BE2C (cell line): ENCODE data around the gene TMEM31.

Experiments
- DNase-seq: peaks from one replicate; pipeline ENCODE4 v3.0.0-alpha.2; 2020
- H3K27me3 ChIP-seq: fragments of 250-450 bp; sonication (Bioruptor Pico); 2 replicates; pipeline ENCODE4 v1.5.1; 2020; ENCODE audit warnings: mild to moderate bottlenecking
- H3K36me3 ChIP-seq: fragments of 250-450 bp; sonication (Bioruptor Pico); 2 replicates; pipeline ENCODE4 v1.5.1; 2020; ENCODE audit warnings: mild to moderate bottlenecking
- H3K4me1 ChIP-seq: fragments of 250-450 bp; sonication (Bioruptor Pico); 2 replicates; pipeline ENCODE4 v1.5.1; 2020
- H3K4me3 ChIP-seq: 2 replicates; pipeline ENCODE4 v1.5.1; 2011; ENCODE audit warnings: low read depth, low read length
- H3K9me3 ChIP-seq: fragments of 250-450 bp; sonication (Bioruptor Pico); 2 replicates; pipeline ENCODE4 v1.5.1; 2020
- TF ChIP-seq, protein P1 (sequence below): IDR thresholded peaks from 2 replicates; pipeline ENCODE4 v1.5.1; 2012; ENCODE audit warnings: mild to moderate bottlenecking, low read depth, low read length

The TMEM31 gene

DNA sequence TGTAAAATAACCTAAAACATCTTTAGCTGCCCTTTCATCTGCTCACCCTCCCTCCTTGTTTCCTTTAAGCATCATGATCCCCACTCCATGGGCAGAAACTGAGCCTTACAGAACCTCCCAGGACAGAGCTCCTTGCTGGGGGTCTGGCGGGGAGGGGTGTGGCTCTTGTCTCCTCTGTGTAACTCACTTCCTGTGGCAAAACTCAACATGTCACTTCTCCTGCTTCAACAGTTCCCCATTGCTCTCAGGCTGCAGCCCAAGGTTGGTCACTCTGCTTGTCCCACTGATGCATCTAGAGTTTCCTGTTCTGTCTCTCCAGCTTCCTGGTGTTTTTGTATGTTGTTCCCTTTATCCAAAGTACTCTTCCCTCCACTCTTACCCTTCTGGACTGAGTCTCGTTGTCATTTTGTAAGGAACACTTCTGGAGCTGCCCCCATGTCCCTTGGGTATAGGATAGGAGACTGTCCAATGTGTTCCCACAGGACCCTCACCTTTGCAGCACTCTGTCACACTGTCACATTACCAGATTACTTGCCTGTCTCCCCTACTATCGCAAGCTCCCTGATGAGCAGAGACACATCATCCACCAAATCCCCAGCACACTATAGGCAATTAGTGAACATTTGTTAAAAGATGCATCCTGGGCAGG is 19.6 kb downstream of the TMEM31 start:
- no peak for DNase-seq
- Histone ChIP-seq H3K36me3 (no peaks in the 10 kb centered on the region), H3K4me3 (no peak overlapping the region), H3K27me3 (no peaks in the 10 kb centered on the region), H3K4me1 (peaks cover 13% of the 10 kb centered on the region), H3K9me3 (no peaks in the 10 kb centered on the region)
- TF ChIP-seq, protein P1, sequence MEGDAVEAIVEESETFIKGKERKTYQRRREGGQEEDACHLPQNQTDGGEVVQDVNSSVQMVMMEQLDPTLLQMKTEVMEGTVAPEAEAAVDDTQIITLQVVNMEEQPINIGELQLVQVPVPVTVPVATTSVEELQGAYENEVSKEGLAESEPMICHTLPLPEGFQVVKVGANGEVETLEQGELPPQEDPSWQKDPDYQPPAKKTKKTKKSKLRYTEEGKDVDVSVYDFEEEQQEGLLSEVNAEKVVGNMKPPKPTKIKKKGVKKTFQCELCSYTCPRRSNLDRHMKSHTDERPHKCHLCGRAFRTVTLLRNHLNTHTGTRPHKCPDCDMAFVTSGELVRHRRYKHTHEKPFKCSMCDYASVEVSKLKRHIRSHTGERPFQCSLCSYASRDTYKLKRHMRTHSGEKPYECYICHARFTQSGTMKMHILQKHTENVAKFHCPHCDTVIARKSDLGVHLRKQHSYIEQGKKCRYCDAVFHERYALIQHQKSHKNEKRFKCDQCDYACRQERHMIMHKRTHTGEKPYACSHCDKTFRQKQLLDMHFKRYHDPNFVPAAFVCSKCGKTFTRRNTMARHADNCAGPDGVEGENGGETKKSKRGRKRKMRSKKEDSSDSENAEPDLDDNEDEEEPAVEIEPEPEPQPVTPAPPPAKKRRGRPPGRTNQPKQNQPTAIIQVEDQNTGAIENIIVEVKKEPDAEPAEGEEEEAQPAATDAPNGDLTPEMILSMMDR: no peak

DNA sequence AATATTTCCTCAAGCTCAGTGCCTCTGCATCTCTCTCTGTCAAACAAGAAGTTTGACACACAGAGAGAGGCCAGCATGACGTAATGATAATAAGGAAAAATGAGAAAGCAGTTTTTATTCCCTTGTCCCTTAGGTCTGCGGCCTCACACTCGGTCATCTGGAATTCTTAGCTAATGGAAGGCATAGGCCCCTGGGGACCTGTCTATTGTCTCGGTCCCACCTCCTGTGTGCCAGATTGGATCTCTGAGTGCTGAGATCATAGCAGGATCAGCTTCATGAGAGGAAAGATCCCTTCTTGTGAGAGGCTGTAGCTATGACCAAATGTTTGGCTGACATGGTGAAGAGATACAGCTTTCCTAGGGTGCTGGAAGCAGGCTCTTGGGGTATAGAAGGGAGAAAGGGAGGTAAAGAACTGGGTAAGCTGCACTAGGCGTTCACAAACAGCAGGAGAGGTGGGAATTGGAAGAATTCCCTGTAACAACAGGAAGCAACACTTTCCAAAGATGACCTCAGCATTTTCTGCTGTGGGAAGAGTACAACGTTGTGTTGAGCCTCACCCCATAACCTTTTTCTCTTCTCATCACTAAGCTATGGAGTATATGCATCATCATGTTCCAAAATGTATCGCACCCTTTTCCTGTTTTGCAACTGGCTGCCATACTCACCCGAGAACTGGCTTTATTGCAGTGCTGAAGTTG is 20.2 kb downstream of the TMEM31 start:
- Histone ChIP-seq H3K9me3 (no peaks in the 10 kb centered on the region), H3K4me3 (no peak overlapping the region), H3K4me1 (peaks cover 13% of the 10 kb centered on the region), H3K27me3 (no peaks in the 10 kb centered on the region), H3K36me3 (no peaks in the 10 kb centered on the region)
- TF ChIP-seq, protein P1: no peak
- peak; percentile 50 for DNase-seq

DNA sequence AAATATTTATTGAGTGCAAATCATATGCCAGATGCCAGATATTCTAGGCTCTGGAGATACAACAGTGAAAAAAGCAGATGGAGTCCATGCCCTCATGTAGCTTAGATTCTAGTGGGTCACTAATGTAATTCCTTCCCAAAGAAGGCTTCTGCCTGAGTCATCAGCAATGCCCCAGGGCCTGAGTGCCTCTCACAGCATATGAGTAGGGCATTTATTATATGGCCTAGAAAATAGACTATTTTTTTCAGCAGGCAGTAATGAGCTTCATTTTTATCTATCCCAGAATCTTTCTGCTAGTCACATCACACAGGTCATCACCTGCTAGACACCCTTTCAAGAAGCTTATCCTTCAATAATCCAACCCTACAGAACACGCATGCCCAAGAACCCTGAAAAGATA is 22.3 kb downstream of the TMEM31 start:
- Histone ChIP-seq H3K36me3 (no peaks in the 10 kb centered on the region), H3K4me3 (no peak overlapping the region), H3K4me1 (peaks cover 13% of the 10 kb centered on the region), H3K9me3 (no peaks in the 10 kb centered on the region), H3K27me3 (no peaks in the 10 kb centered on the region)
- peak; percentile 12 for DNase-seq
- TF ChIP-seq, protein P1: no peak

DNA sequence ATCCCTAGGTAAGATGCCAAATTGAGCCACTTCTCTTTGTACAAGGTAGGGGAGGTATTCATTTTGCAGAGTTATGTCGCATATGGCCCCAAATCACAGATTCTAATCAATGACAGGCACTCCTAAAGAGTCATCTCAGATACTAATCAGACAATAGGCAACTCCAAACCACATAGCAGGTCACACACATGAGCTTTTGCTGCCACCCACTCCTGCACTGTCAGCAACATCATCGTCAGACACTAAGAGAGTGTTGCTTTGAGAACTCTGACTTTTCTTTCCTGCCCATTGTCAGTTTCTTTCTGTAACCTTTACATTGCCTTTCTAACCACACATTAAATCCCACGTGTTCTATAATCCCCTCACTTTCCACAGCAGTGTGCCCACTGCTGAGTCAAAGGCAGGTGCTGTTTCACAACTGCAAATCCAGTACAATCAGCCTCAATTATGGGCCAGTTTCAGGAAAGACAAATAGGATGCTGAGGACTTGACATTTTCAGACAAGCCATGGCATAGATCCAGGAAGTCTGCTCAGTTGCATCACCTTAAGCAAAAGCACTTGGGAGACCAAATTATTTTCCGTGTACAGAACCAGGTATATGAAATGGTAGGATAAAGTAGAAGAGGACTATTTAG is 23.5 kb downstream of the TMEM31 start:
- Histone ChIP-seq H3K4me1 (peaks cover 13% of the 10 kb centered on the region), H3K27me3 (no peaks in the 10 kb centered on the region), H3K36me3 (no peaks in the 10 kb centered on the region), H3K9me3 (no peaks in the 10 kb centered on the region), H3K4me3 (no peak overlapping the region)
- TF ChIP-seq, protein P1: no peak
- DNase-seq: peak; percentile 9

DNA sequence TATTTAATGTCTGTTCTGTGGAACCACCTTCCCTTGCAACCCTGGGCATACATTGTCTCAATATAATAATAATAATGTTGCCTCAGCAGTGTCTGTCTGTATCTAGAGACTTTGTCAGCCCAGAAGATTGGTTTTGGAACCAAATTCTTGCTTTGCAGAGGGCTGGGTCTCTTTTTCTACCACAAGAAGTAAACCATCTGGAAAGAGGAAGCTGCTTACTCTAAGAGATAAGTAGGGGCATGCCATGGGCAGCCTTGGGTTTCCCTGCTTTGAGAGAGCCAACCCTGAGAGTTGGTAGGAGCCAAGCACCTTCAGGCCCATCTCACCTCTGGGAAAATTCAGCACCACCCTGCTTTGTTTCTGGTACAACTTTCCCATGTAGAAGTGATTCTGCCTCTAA is 27.0 kb downstream of the TMEM31 start:
- no peaks in the 10 kb centered on the region for H3K36me3 ChIP-seq
- TF ChIP-seq, protein P1: no peak
- no peak for DNase-seq
- no peaks in the 10 kb centered on the region for H3K27me3 ChIP-seq
- H3K4me1 ChIP-seq: peaks cover 7% of the 10 kb centered on the region
- no peaks in the 10 kb centered on the region for H3K9me3 ChIP-seq
- H3K4me3 ChIP-seq: no peak overlapping the region

DNA sequence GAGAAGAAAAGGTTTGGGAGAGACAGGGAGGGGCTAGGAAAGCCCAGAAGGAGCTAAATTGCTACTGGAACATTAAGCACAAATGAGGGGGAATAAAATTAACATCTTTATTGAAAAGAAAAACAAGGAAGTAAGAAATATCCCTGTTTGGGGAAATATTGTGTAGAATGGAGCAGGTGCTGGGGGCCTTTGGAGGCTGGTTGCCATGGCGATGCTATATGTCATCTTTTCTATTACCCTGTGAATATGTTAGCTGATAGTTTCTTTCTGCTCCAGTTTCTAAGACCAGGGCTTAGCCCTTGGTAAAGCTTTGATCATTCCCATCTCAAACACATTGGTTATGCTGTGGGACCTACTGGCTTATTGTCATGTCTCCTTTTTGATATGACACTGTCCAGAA is 28.7 kb downstream of the TMEM31 start:
- TF ChIP-seq, protein P1: no peak
- no peaks in the 10 kb centered on the region for H3K36me3 ChIP-seq
- H3K9me3 ChIP-seq: no peaks in the 10 kb centered on the region
- no peak for DNase-seq
- peaks cover 3% of the 10 kb centered on the region for H3K4me1 ChIP-seq
- H3K4me3 ChIP-seq: no peak overlapping the region
- no peaks in the 10 kb centered on the region for H3K27me3 ChIP-seq
